GM10248 (cell line): Measurements from ENCODE around the gene PRKCE.

Source experiments
- CTCF ChIA-PET: fragments of 300-600 bp; sonication (Branson Sonifier 250); formaldehyde crosslinking; extraction: SDS; loops from one replicate; lab custom pipeline; 2021; ENCODE audit warnings: antibody characterized with exemption; lab: Yijun Ruan, JAX
- POLR2A ChIA-PET: fragments of 350-650 bp; sonication (Branson Sonifier 250); formaldehyde crosslinking; extraction: SDS; loops from one replicate; lab custom pipeline; 2020; ENCODE audit warnings: antibody characterized with exemption; lab: Yijun Ruan, JAX
- DNase-seq: peaks from one replicate; pipeline ENCODE4 v3.0.0; 2012; ENCODE audit errors: extremely low spot score
- TF ChIP-seq, protein P1 (sequence below): IDR thresholded peaks from 2 replicates; pipeline ENCODE4 v1.5.1; 2012; ENCODE audit warnings: mild to moderate bottlenecking, low read depth; ENCODE audit errors: extremely low read depth, missing control alignments, control extremely low read depth

PRKCE gene

DNA sequence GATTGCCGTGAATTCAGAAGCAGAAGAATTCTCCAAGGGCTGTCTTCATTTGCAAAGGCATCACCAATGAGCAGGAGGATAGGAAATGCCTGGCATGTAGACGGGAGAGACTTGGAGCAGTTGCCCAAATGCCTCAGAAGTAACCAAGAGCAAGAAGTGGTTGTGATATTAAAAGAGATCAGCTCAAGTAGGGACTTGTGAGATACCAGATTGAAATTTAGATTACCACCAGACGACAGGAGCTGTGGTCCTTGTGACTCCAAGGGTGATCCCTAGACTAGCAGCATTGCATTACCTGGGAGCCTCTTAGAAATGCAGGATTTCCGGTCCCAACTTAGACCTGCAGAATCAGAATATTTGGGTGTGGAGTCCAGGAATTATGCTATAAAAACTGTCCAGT lies 417.2 kb downstream of the PRKCE start:
- DNase-seq, result no peak
- ChIA-PET POLR2A (no interaction called here), CTCF (no interaction called here)
- TF ChIP-seq, protein P1, sequence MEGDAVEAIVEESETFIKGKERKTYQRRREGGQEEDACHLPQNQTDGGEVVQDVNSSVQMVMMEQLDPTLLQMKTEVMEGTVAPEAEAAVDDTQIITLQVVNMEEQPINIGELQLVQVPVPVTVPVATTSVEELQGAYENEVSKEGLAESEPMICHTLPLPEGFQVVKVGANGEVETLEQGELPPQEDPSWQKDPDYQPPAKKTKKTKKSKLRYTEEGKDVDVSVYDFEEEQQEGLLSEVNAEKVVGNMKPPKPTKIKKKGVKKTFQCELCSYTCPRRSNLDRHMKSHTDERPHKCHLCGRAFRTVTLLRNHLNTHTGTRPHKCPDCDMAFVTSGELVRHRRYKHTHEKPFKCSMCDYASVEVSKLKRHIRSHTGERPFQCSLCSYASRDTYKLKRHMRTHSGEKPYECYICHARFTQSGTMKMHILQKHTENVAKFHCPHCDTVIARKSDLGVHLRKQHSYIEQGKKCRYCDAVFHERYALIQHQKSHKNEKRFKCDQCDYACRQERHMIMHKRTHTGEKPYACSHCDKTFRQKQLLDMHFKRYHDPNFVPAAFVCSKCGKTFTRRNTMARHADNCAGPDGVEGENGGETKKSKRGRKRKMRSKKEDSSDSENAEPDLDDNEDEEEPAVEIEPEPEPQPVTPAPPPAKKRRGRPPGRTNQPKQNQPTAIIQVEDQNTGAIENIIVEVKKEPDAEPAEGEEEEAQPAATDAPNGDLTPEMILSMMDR, result no peak

DNA sequence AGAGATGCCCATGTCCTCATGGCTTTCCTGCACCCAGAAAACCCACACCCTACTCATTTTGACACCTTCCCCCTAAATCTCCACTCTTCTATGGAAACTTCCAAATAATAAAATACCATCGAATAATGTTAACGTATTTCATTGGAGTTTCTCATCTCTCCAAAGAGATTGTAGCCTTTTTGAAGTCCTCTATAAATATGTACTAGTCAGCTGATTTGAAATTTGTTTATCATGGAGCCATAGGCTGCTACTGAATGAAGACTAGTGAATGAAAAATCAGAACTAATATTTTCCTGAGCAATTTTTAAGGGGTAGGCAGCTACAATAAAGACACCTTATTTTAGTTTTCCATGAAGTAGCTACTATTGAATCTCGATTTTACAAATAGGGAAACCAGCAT lies 419.6 kb downstream of the PRKCE start:
- ChIA-PET CTCF (interaction anchor here (1.0 to 2.1 kb wide), 5 partner anchors 8 to 579 kb away, joined by 3 to 14 read pairs (median 6); no protein-coding TSS in a partner anchor), POLR2A (interaction anchor here (0.6 kb wide), 2 partner anchors 149 to 1102 kb away, joined by 3 to 4 read pairs; no protein-coding TSS in a partner anchor)
- no peak for DNase-seq
- TF ChIP-seq, protein P1, result no peak

DNA sequence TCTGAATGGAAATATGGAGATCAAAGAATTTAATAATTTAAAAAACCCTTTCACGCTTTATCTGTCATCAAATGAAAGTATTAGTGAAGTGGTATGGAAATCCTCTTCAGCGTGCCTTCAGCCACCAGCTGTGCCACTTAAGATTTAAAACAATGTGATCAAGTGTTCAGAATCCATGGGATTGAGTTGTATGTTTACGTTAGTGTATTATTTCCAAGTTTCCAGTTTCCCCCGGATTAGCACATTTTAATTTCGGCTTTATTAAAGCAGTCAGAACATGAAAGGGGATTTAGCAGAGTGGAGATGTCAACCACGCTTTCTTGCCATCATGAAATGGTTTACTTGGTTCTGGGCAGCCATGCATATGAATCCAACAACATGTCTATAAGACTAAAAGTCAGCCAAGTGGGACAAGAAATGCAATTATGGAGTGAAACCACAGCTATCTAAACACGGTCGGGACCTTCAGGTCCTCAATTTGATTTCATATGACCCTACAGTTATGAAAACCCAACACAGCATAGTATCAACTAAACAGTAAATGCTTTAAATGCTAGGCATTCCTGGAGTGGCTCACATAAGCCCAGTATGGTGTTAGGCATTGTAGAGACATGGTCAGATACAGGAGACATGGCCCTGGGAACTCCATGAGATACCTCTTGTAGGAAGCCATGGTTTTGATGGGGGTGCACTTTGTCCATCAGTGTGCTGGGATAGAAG lies 420.8 kb downstream of the PRKCE start:
- TF ChIP-seq, protein P1, result no peak
- ChIA-PET POLR2A (no interaction called here), CTCF (interaction anchor here (2.1 kb wide), 1 partner anchor 9 kb away, joined by 14 read pairs; no protein-coding TSS in a partner anchor)
- no peak for DNase-seq

DNA sequence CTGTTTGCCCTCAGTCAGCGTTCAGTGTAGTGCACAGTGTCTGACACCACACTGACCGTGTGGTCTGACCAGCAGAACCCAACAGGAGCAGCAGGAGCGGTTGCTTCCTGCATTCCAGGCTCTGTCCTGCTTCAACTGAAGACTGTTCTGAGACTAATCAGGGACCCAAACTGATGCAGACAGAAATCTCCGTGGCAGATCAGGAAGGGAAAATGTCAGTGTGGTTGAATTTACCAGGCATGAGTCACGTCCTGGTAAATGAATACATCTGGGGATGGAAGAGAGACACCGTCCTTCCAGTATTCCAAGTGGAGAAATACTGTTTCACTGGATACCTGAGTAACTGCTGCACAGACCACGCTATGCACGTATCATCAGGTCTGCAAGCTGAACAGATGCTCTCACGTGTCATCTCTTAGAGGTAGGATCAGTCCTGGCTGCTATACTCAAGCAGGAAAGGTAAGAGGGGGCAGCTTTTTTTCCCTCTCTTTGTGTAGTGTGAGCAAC lies 422.1 kb downstream of the PRKCE start:
- ChIA-PET CTCF (interaction anchor here (1.7 kb wide), 1 partner anchor 10 kb away, joined by 6 read pairs; no protein-coding TSS in a partner anchor), POLR2A (no interaction called here)
- TF ChIP-seq, protein P1, result no peak
- DNase-seq, result no peak

DNA sequence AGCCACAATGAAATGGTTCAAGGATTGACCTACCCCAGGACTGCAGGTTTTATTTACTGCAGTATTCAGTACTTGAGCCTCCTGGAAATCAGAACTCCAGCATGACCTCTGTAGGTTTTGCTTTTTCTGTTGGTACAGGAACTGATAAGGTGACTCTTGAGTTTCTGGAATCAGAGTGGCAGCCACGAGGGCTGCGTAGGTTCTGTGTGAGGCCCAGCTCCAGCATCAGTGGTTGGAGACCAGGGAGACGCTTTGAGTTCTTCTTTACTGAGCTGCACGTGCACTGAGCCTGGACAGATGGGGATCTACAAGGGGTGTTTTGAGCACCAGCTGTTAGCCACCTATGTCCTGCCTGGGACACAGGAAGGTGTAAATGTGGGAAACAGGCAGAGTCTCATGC lies 423.0 kb downstream of the PRKCE start:
- TF ChIP-seq, protein P1, result no peak
- DNase-seq, result no peak
- ChIA-PET POLR2A (no interaction called here), CTCF (interaction anchor here (0.9 to 1.7 kb wide), 2 partner anchors 11 to 225 kb away, joined by 3 to 6 read pairs; no protein-coding TSS in a partner anchor)

DNA sequence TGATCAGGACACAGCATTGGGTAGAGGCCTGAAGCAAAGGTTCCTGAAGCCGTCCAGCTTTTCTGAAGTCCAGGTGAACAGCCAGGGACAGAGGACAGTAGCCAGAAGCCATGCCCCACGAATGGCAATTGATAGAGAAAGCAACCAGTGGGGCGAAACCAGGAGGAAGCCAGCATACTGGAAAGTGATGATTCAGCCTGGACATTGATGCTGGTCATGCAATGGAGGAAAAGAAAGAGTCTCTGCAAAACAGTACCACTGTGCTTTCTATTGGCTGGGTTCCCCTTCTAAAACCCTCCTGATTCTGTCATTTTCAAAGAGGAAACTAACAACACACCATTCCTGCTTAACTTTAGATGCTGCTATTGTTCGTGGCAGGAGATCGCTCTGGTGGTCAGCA lies 424.4 kb downstream of the PRKCE start:
- CTCF ChIA-PET, result interaction anchor here (1.4 kb wide), 1 partner anchor 13 kb away, joined by 5 read pairs; no protein-coding TSS in a partner anchor
- TF ChIP-seq, protein P1, result no peak
- POLR2A ChIA-PET, result no interaction called here
- no peak for DNase-seq
